ENCODE measurements around the gene CAMK1G. TPM values are rescaled to one million over a fixed set of nuclear protein-coding genes. Genes with fewer than 3 reads are reported as not detected.

Gene CAMK1G
- total and polyA plus RNA-seq, 11 donors = 0.30 to 0.48 TPM; not detected in 9

- H3K4me1 ChIP-seq = peaks cover 10 to 97% (median 77%) of the 10 kb centered on the region in 12 donors
- DNase-seq = no peak
These were observed 65.6 kb downstream of the CAMK1G start for GRCh38 chr1:209648931-209649776.

GRCh38 chr1:209650454-209650853 is 66.9 kb downstream of the CAMK1G start:
- Histone ChIP-seq H3K27ac (peak overlapping the region in 1 of 12 donors; percentile 90), H3K4me1 (peaks cover 10 to 84% (median 67%) of the 10 kb centered on the region in 12 donors)

More at GRCh38 chr1:209648931-209649776, 65.6 kb downstream of the CAMK1G start:
- intact Hi-C loops (cut with DNase I) = loop anchor here in 2 of 10 donors (2.0 to 5.0 kb wide), 2 partner anchors 26 to 38 kb away; partner anchors contain the start of gene G0S2 (in 1 of the 2)
- no peak overlapping the region for H3K4me3 ChIP-seq
- H3K27me3 ChIP-seq = no peaks in the 10 kb centered on the region
- WGBS, 4 donors = 36 to 48% (median 43%) methylated on average over 6 of the region's 6 CpGs
- H3K9me3 ChIP-seq = no peaks in the 10 kb centered on the region
- peak in 3 of 4 donors; percentile 47 to 66 (median 62) for ATAC-seq
- no peaks in the 10 kb centered on the region for H3K36me3 ChIP-seq
- TF ChIP-seq, protein P1, sequence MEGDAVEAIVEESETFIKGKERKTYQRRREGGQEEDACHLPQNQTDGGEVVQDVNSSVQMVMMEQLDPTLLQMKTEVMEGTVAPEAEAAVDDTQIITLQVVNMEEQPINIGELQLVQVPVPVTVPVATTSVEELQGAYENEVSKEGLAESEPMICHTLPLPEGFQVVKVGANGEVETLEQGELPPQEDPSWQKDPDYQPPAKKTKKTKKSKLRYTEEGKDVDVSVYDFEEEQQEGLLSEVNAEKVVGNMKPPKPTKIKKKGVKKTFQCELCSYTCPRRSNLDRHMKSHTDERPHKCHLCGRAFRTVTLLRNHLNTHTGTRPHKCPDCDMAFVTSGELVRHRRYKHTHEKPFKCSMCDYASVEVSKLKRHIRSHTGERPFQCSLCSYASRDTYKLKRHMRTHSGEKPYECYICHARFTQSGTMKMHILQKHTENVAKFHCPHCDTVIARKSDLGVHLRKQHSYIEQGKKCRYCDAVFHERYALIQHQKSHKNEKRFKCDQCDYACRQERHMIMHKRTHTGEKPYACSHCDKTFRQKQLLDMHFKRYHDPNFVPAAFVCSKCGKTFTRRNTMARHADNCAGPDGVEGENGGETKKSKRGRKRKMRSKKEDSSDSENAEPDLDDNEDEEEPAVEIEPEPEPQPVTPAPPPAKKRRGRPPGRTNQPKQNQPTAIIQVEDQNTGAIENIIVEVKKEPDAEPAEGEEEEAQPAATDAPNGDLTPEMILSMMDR (IDR thresholded peaks at IDR 0.05) = no peak
- no peak for TF ChIP-seq POLR2A (IDR thresholded peaks at IDR 0.05)
- H3K27ac ChIP-seq = peak overlapping the region in 10 of 12 donors; percentile 4 to 94 (median 34)

DNA sequence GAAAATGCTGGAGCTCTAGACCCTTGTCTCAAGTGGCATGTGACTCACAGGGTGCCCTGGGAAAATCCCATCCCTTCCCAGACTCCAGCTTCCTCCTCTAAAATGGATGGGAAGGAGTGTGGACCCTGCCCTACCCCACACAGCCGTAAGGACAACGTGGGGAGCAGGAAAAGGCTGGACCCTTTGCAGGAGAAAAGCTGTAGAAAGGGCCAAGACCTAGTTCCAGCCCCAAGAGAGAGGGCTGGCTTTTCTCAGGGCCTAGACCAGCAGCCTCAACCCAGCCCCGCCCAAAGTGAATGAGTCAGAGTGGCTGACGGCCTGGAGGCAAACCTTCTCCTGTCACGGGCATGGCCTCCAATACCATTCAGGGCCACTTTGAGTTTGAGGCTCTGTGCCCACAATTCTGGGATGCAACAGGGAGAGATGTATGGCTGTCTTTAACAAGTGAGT is 67.6 kb downstream of the CAMK1G start:
- DNase-seq (peak; percentile 47 to 84 (median 80)), ATAC-seq (peak; percentile 27 to 76 (median 64))
- Histone ChIP-seq H3K36me3 (no peaks in the 10 kb centered on the region), H3K4me1 (peaks cover 7 to 77% (median 60%) of the 10 kb centered on the region in 12 donors), H3K27ac (peak overlapping the region in 2 of 12 donors; percentile 7 to 90), H3K4me3 (no peak overlapping the region), H3K9me3 (no peaks in the 10 kb centered on the region), H3K27me3 (no peaks in the 10 kb centered on the region)
- WGBS, 4 donors = 29 to 64% (median 42%) methylated on average over 5 of the region's 5 CpGs
- intact Hi-C loops (cut with DNase I) = no loop called here
- TF ChIP-seq, protein P1 (IDR thresholded peaks at IDR 0.05) = no peak
- no peak for TF ChIP-seq POLR2A (IDR thresholded peaks at IDR 0.05)

More at GRCh38 chr1:209650454-209650853, 66.9 kb downstream of the CAMK1G start:
- Histone ChIP-seq H3K4me3 (no peak overlapping the region), H3K36me3 (no peaks in the 10 kb centered on the region), H3K9me3 (no peaks in the 10 kb centered on the region), H3K27me3 (no peaks in the 10 kb centered on the region)
- TF ChIP-seq, protein P1 (IDR thresholded peaks at IDR 0.05) = no peak
- TF ChIP-seq POLR2A (IDR thresholded peaks at IDR 0.05) = no peak
- DNase-seq = no peak
- intact Hi-C loops (cut with DNase I) = no loop called here
- peak in 1 of 4 donors; percentile 10 for ATAC-seq
- WGBS, 4 donors = 69 to 89% (median 79%) methylated on average over 1 of the region's 1 CpG

DNA sequence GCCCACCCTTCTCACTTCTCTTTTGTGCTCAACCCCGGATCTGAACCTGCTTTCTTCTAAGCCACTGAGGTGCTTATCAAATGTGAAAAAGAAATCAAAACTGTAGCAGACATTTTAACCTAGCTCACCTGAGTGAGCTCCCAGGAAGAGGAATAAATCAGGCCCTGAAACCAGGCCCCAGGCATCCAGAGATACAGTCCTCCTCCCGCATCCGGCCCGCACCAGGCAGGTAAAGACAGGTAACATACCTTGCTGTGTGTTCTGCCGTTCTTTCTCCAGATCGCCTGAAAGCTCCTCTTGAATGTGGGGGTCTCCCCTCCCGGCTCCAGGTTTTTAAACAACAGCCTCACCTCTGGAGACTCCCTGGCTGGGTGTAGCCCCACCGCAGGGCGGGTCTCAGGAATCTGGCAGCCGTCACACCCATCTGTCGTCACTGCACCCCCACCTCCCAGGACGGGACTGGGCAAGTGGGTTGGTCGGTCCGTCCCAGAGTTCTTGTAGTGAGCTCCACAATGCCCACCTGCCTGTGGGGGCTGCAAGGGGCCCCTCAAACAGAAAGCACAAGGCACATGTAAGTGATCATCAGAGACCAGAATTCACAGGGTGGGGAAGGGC is 68.7 kb downstream of the CAMK1G start, which contains the start of gene LAMB3:
Gene LAMB3, minus strand, starts transcription at position 305 of the 615 bp plus-strand sequence. CDS start 1,481 bp downstream, outside the sequence.
- no peaks in the 10 kb centered on the region for H3K9me3 ChIP-seq
- DNase-seq (no peak), ATAC-seq (no peak)
- H3K27me3 ChIP-seq = no peaks in the 10 kb centered on the region
- H3K36me3 ChIP-seq = no peaks in the 10 kb centered on the region
- intact Hi-C loops (cut with DNase I) = no loop called here
- TF ChIP-seq, protein P1 (IDR thresholded peaks at IDR 0.05) = no peak
- TF ChIP-seq POLR2A (IDR thresholded peaks at IDR 0.05) = no peak
- 78 to 84% (median 80%) methylated on average over 11 to 14 of the region's 14 CpGs for WGBS, 4 donors
- H3K4me3 ChIP-seq = no peak within 1 kb of the TSS
- H3K4me1 ChIP-seq = peaks cover 0 to 67% (median 50%) of the 10 kb centered on the region in 12 donors
- peak within 1 kb of the TSS in 8 of 12 donors; percentile 0 to 90 (median 49) for H3K27ac ChIP-seq

Data from heart left ventricle (tissue), 16 donors.